ENCODE measurements around the gene GPRC5C. TPM values are rescaled to one million over a fixed set of nuclear protein-coding genes. Genes with fewer than 3 reads are reported as not detected.
"Not testable (repeated sequence)": the region's sequence is repeated elsewhere in the genome, so short reads cannot be mapped to it uniquely, and the experiment has no call there.

GPRC5C gene
- total RNA-seq, 1 donor from 2014 or later: 61.7 TPM

DNA sequence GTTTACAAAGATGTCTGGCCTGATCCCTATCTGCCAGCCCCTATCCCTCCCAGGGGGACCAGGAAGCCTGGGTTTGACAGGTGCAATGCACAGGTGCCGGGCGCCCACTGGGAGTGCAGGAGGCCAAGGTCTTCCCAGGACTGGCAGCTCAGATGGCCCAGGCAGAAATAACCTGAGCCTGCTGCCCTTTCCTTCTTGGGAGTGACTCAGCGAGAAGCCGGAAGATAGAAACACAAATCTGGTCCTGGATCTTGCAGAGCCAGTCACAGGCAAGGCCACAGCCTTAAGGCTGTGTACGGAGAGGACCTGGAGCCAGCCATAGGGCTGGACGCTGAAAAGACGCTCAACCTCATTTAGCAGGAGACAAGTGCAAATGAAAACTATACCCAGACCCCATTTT is 36.9 kb upstream of the GPRC5C start:
- H3K4me3 ChIP-seq (ENCODE audit: low read depth, low read length): no peak overlapping the region
- no peak for DNase-seq (ENCODE audit: low read depth)
- TF ChIP-seq, protein P1, sequence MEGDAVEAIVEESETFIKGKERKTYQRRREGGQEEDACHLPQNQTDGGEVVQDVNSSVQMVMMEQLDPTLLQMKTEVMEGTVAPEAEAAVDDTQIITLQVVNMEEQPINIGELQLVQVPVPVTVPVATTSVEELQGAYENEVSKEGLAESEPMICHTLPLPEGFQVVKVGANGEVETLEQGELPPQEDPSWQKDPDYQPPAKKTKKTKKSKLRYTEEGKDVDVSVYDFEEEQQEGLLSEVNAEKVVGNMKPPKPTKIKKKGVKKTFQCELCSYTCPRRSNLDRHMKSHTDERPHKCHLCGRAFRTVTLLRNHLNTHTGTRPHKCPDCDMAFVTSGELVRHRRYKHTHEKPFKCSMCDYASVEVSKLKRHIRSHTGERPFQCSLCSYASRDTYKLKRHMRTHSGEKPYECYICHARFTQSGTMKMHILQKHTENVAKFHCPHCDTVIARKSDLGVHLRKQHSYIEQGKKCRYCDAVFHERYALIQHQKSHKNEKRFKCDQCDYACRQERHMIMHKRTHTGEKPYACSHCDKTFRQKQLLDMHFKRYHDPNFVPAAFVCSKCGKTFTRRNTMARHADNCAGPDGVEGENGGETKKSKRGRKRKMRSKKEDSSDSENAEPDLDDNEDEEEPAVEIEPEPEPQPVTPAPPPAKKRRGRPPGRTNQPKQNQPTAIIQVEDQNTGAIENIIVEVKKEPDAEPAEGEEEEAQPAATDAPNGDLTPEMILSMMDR (conservative IDR thresholded peaks at IDR 0.05; ENCODE audit: low read depth, low read length): no peak

DNA sequence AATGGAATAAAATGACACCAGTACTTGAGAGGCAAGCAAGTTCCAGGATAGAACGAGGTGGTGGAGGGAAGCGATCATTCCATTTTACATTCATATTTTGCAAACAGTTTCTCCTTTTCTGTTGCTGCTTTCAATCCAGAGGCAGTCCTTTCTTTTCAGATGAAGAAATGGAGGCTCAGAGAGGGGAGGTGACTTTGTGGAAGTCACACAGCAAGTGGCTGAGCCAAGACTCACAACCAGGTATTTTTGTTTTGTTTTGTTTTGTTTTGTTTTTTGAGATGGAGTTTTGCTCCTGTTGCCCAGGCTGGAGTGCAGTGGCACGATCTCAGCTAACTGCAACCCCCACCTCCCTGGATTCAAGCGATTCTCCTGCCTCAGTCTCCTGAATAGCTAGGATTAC is 35.3 kb upstream of the GPRC5C start:
- H3K4me3 ChIP-seq (ENCODE audit: low read depth, low read length): no peak overlapping the region
- no peak for DNase-seq (ENCODE audit: low read depth)
- TF ChIP-seq, protein P1 (conservative IDR thresholded peaks at IDR 0.05; ENCODE audit: low read depth, low read length): no peak

DNA sequence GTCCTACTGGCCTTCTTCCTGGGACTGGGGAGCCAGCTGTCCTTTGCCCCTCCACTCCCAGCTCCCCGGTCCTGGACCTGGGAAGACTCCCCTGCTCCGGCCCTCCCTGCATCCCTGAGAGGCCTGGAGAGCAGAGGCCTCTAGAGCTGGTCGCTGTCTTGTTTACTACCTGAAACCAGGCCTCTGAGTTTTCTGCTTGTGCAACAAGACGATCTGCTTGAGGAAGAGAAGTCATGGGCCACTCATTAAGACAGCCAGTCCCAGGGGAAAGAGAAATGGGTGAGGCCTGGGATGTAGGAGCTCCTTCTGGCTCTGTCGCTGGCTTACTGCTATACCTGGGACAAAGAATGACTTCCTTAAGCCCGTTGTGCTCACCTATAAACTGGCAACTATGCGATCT is 29.8 kb upstream of the GPRC5C start:
- DNase-seq (ENCODE audit: low read depth): no peak
- no peak overlapping the region for H3K4me3 ChIP-seq (ENCODE audit: low read depth, low read length)
- TF ChIP-seq, protein P1 (conservative IDR thresholded peaks at IDR 0.05; ENCODE audit: low read depth, low read length): no peak

DNA sequence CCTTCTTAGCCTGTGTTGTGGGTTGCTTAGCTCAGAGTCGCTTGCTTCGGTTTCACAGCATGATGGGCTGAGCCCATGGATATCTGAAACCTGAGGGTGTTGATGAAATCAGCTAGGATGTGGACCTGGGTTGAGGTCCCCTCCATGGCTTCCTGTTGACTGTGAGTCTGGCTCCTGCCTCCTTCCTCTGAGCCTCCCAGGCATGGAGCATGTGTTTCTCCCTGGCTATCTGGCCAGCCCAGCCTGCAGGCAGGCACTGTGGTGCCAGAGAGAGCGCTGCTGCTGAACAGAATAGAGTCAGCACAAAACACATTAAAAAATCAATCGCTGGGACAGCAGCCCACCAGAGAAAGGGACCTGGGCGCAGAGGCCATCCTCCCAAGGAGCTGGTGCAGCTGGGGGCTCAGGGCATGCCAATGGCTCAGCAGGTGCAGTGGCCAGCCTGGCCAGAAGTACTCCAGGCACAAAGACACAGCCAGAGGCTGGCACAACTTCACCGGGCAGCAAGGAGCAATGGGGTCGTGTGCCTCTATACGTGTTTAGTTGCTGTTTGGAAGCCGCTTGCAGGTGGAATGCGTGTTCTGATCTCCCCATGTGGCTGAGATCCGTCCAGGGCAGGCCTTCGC is 28.3 kb upstream of the GPRC5C start:
- TF ChIP-seq, protein P1 (conservative IDR thresholded peaks at IDR 0.05; ENCODE audit: low read depth, low read length): no peak
- H3K4me3 ChIP-seq (ENCODE audit: low read depth, low read length): no peak overlapping the region
- no peak for DNase-seq (ENCODE audit: low read depth)

DNA sequence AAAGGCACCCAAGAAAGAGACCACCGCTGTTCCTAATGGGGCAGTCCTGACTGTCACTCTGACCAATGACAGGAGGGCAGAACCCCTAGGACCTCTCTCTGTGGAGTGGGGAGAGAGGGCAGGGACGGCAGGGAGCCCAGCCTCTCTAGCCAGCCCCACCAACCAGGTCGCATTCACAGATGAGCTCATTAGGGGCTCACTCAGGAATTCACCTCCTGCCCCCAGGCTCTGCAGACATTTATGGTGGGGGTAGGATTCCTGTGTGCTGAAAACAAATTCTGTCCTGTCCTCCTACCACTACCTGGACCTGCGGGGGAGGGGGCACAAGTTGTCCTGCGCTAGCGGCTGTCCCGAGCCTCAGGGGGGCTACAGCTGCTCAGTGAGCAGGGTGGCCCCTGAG is 27.7 kb upstream of the GPRC5C start:
- TF ChIP-seq, protein P1 (conservative IDR thresholded peaks at IDR 0.05; ENCODE audit: low read depth, low read length): no peak
- DNase-seq (ENCODE audit: low read depth): no peak
- no peak overlapping the region for H3K4me3 ChIP-seq (ENCODE audit: low read depth, low read length)

DNA sequence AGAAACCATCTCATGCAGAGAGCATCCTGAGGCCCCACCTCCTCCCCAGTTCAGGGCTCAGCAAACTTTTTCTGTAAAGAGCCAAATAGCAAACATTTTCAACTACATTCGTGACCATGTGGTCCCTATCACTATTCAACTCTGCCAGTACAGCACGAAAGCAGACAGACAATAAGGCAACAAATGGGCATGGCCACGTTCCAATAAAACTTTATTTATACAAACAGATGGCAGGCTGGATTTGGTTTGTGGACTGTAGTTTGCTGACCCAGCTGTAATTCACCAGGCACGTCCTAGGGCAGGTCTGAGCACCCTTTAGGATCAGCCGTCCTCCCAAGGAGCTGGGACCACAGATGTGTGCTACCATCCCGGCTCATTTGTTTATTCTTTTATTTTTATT is 27.1 kb upstream of the GPRC5C start:
- TF ChIP-seq, protein P1 (conservative IDR thresholded peaks at IDR 0.05; ENCODE audit: low read depth, low read length): no peak
- no peak overlapping the region for H3K4me3 ChIP-seq (ENCODE audit: low read depth, low read length)
- no peak for DNase-seq (ENCODE audit: low read depth)

DNA sequence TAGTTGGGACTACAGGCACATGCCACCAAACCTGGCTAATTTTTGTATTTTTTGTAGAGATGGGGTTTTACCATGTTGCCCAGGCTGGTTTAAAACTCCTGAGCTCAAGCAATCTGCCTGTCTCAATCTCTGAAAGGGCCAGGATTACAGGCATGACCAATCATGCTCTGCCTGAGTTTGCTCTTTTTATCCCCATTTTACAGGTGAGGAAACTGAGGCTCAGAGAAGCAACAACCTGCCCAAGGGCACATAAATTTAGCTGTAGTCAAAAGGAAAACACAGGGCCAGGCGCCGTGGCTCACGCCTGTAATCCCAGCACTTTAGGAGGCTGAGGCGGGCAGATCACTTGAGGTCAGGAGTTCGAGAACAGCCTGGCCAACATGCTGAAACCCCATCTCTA is 26.6 kb upstream of the GPRC5C start:
- not testable (repeated sequence) for DNase-seq (ENCODE audit: low read depth); H3K4me3 ChIP-seq (ENCODE audit: low read depth, low read length)

Measured in epithelial cell of proximal tubule (primary cell).